GM18498 (cell line): ENCODE results near the gene CLSTN1.
"Not testable (repeated sequence)": the region's sequence is repeated elsewhere in the genome, so short reads cannot be mapped to it uniquely, and the experiment has no call there.

ENCODE experiments used
- ATAC-seq: cut with Tn5 transposase; IDR thresholded peaks from one replicate; pipeline ENCODE4 v1.9.1; 2021; ENCODE audit warnings: mild to moderate bottlenecking, moderate library complexity; ENCODE audit not compliant: unreplicated experiment

The CLSTN1 gene

GRCh38 chr1:9801909-9802308 is 21.9 kb downstream of the CLSTN1 start:
- ATAC-seq, result no peak

GRCh38 chr1:9798236-9799130 is 25.3 kb downstream of the CLSTN1 start:
- ATAC-seq, result no peak

- ATAC-seq, result no peak
Observed at GRCh38 chr1:9797049-9797448, 26.7 kb downstream of the CLSTN1 start.

GRCh38 chr1:9794081-9794480 is 29.7 kb downstream of the CLSTN1 start:
- ATAC-seq, result no peak

GRCh38 chr1:9793291-9793690 is 30.5 kb downstream of the CLSTN1 start:
- no peak for ATAC-seq

GRCh38 chr1:9792156-9793042 is 31.4 kb downstream of the CLSTN1 start:
- no peak for ATAC-seq

GRCh38 chr1:9789700-9790099 is 34.1 kb downstream of the CLSTN1 start:
- ATAC-seq, result not testable (repeated sequence)

- ATAC-seq, result peak; percentile 83
Observed at GRCh38 chr1:9787702-9788101, 36.1 kb downstream of the CLSTN1 start.

GRCh38 chr1:9785406-9785805 is 38.4 kb downstream of the CLSTN1 start:
- no peak for ATAC-seq

- ATAC-seq, result no peak
Observed at GRCh38 chr1:9784508-9785133, 39.1 kb downstream of the CLSTN1 start.

GRCh38 chr1:9782897-9783296 is 40.9 kb downstream of the CLSTN1 start:
- no peak for ATAC-seq

GRCh38 chr1:9782116-9782751 is 41.5 kb downstream of the CLSTN1 start:
- no peak for ATAC-seq

- ATAC-seq, result no peak
Observed at GRCh38 chr1:9780554-9781110, 43.1 kb downstream of the CLSTN1 start.

- no peak for ATAC-seq
Observed at GRCh38 chr1:9778905-9779304, 44.9 kb downstream of the CLSTN1 start.

- no peak for ATAC-seq
Observed at GRCh38 chr1:9776685-9777084, 47.1 kb downstream of the CLSTN1 start.

- ATAC-seq, result no peak
Observed at GRCh38 chr1:9774712-9775679, 48.8 kb downstream of the CLSTN1 start.

GRCh38 chr1:9770298-9770697 is 53.5 kb downstream of the CLSTN1 start:
- no peak for ATAC-seq

- ATAC-seq, result no peak
Observed at GRCh38 chr1:9768983-9769382, 54.8 kb downstream of the CLSTN1 start.

GRCh38 chr1:9767964-9768668 is 55.6 kb downstream of the CLSTN1 start:
- ATAC-seq, result no peak
